Measurements from ENCODE around the gene ADM2.

ADM2 gene

GRCh38 chr22:50522806-50523438 lies 41.6 kb downstream of the ADM2 start:
- no peak for ATAC-seq
- TF ChIP-seq ZC3H10 (CRISPR knock-in tag; IDR thresholded peaks at IDR 0.05) (no peak), TOX (CRISPR knock-in tag; IDR thresholded peaks at IDR 0.05; ENCODE audit: borderline replicate concordance) (no peak), ISL1 (CRISPR knock-in tag; IDR thresholded peaks at IDR 0.05) (no peak), ARNTL (CRISPR knock-in tag; IDR thresholded peaks at IDR 0.05; ENCODE audit: borderline replicate concordance, low read depth) (no peak), CSRNP3 (CRISPR knock-in tag; IDR thresholded peaks at IDR 0.05) (no peak), POU6F1 (CRISPR knock-in tag; IDR thresholded peaks at IDR 0.05; ENCODE audit: borderline replicate concordance, low read depth) (no peak), SNAI2 (CRISPR knock-in tag; IDR thresholded peaks at IDR 0.05) (no peak), GLIS3 (CRISPR knock-in tag; IDR thresholded peaks at IDR 0.05) (no peak), CREB5 (CRISPR knock-in tag; IDR thresholded peaks at IDR 0.05; ENCODE audit: low read depth) (no peak), TCF4 (CRISPR knock-in tag; IDR thresholded peaks at IDR 0.05; ENCODE audit: borderline replicate concordance) (no peak), ZNF565 (CRISPR knock-in tag; conservative IDR thresholded peaks at IDR 0.05; ENCODE audit: low read depth) (no peak), PATZ1 (CRISPR knock-in tag; IDR thresholded peaks at IDR 0.05; ENCODE audit: borderline replicate concordance) (no peak), ZNF70 (CRISPR knock-in tag; IDR thresholded peaks at IDR 0.05) (no peak)
- TF ChIP-seq, protein P1, sequence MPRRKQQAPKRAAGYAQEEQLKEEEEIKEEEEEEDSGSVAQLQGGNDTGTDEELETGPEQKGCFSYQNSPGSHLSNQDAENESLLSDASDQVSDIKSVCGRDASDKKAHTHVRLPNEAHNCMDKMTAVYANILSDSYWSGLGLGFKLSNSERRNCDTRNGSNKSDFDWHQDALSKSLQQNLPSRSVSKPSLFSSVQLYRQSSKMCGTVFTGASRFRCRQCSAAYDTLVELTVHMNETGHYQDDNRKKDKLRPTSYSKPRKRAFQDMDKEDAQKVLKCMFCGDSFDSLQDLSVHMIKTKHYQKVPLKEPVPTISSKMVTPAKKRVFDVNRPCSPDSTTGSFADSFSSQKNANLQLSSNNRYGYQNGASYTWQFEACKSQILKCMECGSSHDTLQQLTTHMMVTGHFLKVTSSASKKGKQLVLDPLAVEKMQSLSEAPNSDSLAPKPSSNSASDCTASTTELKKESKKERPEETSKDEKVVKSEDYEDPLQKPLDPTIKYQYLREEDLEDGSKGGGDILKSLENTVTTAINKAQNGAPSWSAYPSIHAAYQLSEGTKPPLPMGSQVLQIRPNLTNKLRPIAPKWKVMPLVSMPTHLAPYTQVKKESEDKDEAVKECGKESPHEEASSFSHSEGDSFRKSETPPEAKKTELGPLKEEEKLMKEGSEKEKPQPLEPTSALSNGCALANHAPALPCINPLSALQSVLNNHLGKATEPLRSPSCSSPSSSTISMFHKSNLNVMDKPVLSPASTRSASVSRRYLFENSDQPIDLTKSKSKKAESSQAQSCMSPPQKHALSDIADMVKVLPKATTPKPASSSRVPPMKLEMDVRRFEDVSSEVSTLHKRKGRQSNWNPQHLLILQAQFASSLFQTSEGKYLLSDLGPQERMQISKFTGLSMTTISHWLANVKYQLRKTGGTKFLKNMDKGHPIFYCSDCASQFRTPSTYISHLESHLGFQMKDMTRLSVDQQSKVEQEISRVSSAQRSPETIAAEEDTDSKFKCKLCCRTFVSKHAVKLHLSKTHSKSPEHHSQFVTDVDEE (CRISPR knock-in tag; IDR thresholded peaks at IDR 0.05), result no peak

DNA sequence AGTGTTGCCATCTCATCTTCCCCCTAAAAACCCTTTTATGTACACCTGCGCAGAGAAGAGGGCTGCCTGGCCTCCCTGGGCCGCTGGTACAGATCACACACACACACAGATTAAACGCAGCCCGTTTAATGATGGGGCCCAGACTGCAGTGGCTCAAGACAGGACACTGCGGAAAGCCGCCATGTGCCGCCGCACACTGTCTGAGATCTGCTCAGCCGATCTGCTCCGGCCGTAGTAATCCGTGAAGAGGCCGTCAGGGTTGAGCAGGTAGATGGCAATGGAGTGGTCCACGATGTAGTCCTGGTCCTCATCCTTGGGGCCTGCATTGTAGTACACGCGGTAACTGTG lies 42.1 kb downstream of the ADM2 start:
- TF ChIP-seq, protein P1 (CRISPR knock-in tag; IDR thresholded peaks at IDR 0.05), result no peak
- TF ChIP-seq BACH2 (CRISPR knock-in tag; IDR thresholded peaks at IDR 0.05; ENCODE audit: borderline replicate concordance), result no peak
- TF ChIP-seq ZFP3 (CRISPR knock-in tag; IDR thresholded peaks at IDR 0.05), result no peak
- TF ChIP-seq CSDC2 (CRISPR knock-in tag; IDR thresholded peaks at IDR 0.05), result no peak
- TF ChIP-seq PATZ1 (CRISPR knock-in tag; IDR thresholded peaks at IDR 0.05; ENCODE audit: borderline replicate concordance), result no peak
- no peak for TF ChIP-seq ZNF565 (CRISPR knock-in tag; conservative IDR thresholded peaks at IDR 0.05; ENCODE audit: low read depth)
- no peak for TF ChIP-seq CREB5 (CRISPR knock-in tag; IDR thresholded peaks at IDR 0.05; ENCODE audit: low read depth)
- TF ChIP-seq ZNF70 (CRISPR knock-in tag; IDR thresholded peaks at IDR 0.05), result no peak
- TF ChIP-seq ZFP30 (CRISPR knock-in tag; IDR thresholded peaks at IDR 0.05), result no peak
- TF ChIP-seq PPARA (CRISPR knock-in tag; IDR thresholded peaks at IDR 0.05; ENCODE audit: borderline replicate concordance), result no peak
- no peak for TF ChIP-seq OSR1 (CRISPR knock-in tag; IDR thresholded peaks at IDR 0.05)
- TF ChIP-seq CSRNP3 (CRISPR knock-in tag; IDR thresholded peaks at IDR 0.05), result no peak
- ATAC-seq, result no peak

Measured in SK-N-SH treated with all-trans-retinoic acid at 6 μM for 48 hours (cell line).